Right ventricle myocardium superior (tissue), 1 donor: ENCODE results near the gene GRXCR2. TPM values are rescaled to one million over a fixed set of nuclear protein-coding genes. Genes with fewer than 3 reads are reported as not detected.
"Not testable (repeated sequence)": the region's sequence is repeated elsewhere in the genome, so short reads cannot be mapped to it uniquely, and the experiment has no call there.

Experiments used
- ATAC-seq: fragments of 200-7000 bp; cut with Tn5 transposase; one replicate; pipeline ENCODE4 v1.9.1; 2020; ENCODE audit warnings: mild to moderate bottlenecking; ENCODE audit not compliant: poor library complexity
- DNase-seq: peaks from one replicate; pipeline ENCODE4 v3.0.0-alpha.2; 2020
- intact Hi-C: fragments of 100-400 bp; cut with DNase I; formaldehyde crosslinking; loops from one replicate; pipeline ENCODE4 v1.11.2; 2022
- total RNA-seq: library from RNA; stranded (reverse); fragmentation: NEBNext Ultra II Directional; extraction: Animal tissue kit (Norgen Biotek cat#: 25700); gene quantifications from one replicate; pipeline ENCODE4 v1.2.1, GENCODE V29; 2021
- donor health status: DM: no; HTN: yes; CAD: no; lungs with severe emphysema.

The GRXCR2 gene
- total RNA-seq, 1 donor from 2014 or later: 9.6 TPM

DNA sequence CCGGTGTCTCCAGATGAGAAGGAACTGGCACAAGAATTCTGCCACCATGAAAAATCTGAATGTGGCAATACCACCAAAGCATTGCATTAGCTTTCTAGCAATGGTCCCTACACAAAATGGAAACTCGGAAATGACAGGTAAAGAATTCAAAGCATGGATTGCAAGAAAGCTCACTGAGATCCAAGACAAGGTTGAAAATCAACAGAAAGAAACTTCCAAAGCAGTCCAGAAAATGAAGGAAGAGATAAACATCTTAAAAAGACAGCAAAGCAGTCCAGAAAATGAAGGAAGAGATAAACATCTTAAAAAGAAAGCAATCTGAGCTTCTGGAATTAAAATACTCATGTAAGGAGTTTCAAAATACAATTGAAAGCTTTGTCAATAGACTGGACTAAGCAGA, 16.8 kb upstream of the GRXCR2 start:
- intact Hi-C loops: no loop called here
- DNase-seq (no peak), ATAC-seq (no peak)

DNA sequence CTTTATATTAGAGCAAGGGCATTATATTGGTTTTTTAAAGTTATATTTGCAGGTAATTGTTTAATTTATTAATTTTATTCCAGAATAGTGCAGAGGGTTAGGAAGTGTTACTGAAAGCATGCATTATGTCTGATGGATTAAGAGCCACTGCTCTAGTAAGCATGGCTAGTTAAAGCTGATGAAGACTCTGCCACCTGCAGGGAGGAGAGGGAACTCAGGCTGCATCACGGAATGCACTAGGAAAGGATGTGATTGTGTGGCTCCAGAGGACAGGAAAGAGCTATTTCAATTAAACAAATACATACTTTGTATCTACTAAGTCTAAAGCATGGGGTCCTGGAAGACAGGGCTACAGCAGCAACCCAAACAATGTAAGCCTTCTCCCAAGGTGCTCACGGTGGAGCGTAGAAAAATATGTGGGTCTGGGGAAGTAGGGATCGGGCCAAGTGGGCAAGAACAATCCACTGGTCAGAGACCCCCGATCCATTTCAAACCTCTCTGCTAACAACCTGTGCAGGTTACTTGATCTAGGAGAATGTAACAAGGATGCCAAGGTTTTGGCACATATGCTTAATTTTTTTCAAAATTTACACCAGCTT, 15.3 kb upstream of the GRXCR2 start:
- ATAC-seq: no peak
- no peak for DNase-seq
- intact Hi-C loops: no loop called here

DNA sequence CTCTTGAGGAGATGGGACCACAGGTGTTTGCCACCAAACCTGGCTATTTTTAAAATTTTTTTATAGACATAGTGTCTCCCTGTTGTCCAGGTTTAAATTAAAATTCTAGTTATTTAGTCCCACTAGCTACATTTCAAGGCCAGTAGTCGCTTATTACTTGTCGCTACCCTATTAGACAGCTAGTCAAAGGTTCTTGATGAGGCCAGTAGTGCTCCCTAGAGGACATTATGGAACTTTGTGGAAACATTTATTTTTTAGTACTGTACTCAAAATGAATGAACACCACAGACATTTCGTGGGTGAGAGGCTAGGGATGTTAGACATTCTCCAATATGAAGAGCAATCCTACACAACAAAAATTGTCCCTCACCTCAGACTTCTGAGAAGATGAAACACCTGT, 14.4 kb upstream of the GRXCR2 start:
- intact Hi-C loops: no loop called here
- DNase-seq (no peak), ATAC-seq (no peak)

DNA sequence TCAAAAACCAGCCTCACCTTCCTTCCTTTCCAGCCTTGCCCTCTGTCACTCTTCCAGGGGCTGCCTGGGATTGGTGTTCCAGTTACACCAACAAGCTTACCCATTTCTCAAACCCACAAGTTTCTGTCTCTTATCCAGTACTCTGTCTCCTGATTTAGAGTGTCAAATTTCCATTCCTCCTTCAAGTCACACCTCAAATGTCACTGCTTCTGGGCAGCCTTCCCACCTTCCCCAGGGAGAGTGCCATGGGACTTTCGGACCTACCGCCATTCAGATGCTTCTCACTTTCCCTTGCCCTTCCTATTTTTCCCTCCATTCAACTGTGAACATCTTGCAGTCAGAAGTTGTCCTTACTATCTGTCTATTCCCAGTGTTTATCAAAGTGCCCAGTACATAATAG, 2.0 kb upstream of the GRXCR2 start:
- ATAC-seq: peak; percentile 39
- intact Hi-C loops: no loop called here
- DNase-seq: no peak

DNA sequence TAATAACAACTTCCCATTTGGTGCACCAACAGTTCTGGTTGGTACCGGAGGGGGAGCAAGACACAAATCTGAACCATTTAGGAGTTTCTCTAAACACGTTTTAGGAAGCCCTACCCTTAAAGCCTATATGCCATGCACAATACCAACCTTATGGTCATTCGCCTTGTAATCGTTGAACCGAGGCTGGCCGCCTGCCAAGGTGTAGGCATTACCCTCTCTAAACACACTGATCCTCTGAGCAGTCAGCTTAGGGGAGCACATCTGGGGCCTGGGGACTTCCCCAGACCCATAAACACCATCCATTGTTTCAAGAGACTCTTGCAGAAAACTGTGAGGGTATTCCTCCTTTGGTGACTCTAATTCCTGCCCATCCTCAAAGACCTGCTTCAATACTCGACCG, 328 bp downstream of the GRXCR2 start:
- intact Hi-C loops: no loop called here
- ATAC-seq: no peak
- DNase-seq: no peak

DNA sequence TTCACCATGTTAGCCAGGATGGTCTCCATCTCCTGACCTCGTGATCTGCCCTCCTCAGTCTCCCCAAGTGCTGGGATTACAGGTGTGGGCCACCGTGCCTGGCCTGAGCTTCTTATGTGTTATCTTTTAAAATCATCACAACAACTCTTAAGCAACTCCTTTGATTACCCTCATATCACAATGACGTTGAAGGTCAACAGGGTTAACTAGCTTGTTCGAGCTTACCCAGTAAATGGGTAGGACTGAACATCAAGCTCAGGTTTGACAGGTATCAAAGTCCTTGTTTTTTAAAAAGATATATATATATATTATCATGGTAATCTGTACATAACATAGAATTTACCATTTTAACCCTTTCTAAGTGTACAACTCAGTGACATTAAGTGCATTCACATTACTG, 3.1 kb downstream of the GRXCR2 start:
- ATAC-seq: no peak
- no peak for DNase-seq
- intact Hi-C loops: no loop called here

DNA sequence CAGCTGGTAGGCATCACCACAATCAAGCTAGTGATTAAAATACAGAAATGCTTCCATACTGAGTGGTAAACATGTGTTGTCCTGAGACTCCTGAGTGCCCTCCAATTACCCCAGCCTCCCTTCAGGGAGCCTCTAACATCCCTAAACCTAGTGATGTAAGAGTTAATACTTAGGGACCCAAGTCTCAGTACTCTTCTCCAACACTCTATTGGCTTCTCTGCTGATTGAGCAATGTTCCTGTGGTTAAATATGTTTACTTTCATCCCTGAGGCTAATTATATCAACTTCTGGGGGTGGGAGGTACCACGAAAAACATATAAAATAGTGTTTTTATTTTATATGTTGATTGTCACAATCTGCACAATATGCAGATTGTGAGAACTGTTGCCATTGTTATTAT, 5.0 kb downstream of the GRXCR2 start:
- no peak for ATAC-seq
- intact Hi-C loops: no loop called here
- no peak for DNase-seq

DNA sequence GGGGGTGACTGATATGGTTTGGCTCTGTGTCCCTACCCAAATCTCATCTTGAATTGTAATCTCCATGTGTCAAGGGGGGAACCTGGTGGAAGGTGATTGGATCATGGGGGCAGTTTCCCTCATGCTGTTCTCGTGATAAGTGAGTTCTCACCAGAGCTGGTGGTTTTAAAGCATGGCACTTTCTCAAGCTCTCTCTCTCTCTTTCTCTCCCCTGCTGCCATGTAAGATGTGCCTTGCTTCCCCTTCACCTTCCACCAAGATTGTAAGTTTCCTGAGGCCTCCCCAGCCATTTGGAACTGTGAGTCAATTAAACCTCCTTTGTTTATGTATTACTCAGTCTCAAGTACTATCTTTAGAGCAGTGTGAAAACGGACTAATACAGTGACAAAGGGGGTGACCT, 8.4 kb downstream of the GRXCR2 start:
- intact Hi-C loops, ATAC-seq, DNase-seq: not testable (repeated sequence)

DNA sequence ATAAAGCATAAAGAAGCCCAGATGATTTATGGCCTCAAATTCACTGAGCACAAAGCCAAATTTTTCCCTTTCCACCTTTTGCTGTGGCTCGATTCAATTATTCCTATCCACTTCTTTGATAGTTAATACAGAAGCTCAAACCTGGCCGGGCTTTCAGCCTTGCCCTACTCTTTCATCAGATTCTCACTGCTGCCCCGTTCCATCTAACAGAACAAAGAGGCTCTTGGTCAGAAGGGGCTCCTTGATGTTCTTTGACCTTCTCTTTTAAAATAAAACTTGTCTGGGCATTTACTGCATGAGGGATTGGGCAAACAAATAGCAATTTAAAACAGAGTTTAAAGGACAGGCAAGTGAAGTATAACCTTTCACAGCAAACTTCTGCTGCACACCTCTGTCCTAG, 9.8 kb downstream of the GRXCR2 start:
- DNase-seq: no peak
- ATAC-seq: no peak
- intact Hi-C loops: no loop called here

DNA sequence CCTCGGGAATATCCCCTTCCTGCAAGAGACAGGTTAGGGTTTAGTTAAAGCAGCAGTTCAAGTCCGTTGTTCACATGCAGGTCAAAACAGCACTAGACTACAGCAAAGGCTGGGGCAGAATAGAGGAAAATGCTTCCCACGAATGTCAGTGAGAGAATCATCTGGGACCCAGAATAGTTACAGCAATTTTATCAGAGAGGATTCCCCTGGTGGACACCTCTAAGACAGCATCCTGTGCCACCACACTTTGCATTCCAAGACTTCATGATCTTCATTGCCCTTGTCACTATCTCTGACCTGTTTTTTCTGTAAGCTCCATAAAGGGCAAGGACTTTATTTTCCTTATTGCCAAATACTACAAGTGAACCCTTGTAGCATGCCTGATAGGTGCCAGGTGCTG, 12.9 kb downstream of the GRXCR2 start:
- ATAC-seq (no peak), DNase-seq (no peak)
- intact Hi-C loops: no loop called here

DNA sequence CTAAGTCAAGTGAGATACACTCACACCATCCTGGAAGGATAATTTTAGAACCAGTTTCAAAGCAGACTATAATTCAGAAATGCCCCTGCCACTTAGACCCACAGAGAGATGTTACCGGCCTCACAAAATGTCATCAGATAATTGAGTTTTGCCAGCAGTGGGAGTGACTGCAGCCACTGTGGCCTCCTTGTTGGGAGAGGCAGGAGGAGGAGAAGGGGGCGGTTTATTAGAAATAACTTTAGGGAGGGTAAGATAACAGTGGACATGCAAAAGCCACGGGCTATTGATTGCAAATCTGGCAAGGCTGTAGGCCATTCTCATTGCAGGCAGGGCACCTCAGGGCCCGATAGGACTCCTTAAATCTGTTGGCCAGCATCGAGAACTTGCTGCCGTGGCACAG, 13.4 kb downstream of the GRXCR2 start:
- DNase-seq (no peak), ATAC-seq (no peak)
- intact Hi-C loops: no loop called here

DNA sequence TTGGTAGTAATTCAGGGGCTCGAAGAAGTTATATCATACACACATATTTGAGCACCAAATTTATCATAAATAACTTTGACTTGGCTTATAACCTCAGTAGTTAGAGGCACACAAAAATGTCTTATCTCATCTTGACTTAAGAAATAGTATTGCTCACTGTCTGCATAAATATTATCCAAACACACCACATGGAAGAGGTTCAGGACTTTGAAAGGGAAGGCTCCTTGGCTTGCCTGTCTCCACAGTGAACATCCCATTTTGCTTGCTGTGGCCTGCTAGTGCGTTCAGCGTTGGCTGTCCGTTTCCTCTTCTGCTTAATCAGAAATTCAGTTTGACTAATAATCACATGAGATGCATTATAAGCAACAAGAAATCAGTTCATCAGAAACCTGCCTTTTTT, 13.9 kb downstream of the GRXCR2 start:
- intact Hi-C loops: no loop called here
- ATAC-seq (no peak), DNase-seq (no peak)

DNA sequence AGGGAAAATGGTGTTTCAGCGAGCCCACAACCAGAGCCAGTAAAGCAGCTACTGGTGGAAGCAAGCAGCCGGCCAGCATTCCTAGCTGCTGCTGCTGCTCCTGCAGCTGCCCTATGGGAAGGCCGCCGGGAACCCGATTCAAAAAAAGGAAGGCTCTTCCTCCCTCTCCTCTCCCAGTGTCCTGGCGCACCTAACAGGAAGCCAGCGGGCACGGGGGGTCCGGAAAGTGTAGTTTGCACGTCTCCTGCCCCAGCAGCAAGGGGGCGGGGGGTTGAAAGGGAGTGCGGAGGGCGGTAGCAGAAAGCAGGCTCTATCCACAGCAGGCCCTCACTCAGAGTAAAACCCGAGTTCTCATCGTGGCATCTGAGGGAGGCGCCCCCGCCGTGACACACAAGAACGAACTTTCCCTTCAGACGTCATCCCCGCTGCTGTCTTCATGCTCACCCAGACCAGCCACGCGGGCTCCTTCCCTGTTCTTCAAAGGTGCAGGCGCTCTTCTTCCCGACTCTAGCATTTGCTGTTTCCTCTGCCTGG, 16.5 kb downstream of the GRXCR2 start:
- intact Hi-C loops: no loop called here
- DNase-seq (peak; percentile 61), ATAC-seq (peak; percentile 65)

DNA sequence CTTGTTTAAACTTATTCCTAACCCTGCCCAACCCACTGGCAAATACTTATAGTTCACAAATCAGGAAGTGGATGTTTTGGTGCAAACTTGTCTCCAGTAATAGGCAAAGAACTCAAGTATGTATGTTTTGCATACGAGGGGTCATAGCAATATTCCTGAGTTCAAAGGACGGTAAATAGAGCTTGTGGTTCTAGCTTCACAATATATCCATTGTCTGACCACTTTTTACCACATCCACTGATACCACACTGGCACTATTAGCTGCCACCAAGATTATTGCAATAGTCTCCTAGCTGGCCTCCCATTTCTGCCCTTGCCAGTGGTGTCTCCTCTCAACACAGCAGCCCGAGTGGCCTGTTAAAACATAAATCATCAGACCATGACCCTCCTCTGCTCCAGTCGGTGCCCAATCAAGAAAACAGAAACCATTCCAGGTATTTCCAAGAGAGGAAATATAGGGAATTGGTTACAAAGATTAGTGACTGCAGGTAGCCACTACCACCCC, 17.0 kb downstream of the GRXCR2 start:
- no peak for DNase-seq
- ATAC-seq: peak; percentile 14
- intact Hi-C loops: no loop called here

DNA sequence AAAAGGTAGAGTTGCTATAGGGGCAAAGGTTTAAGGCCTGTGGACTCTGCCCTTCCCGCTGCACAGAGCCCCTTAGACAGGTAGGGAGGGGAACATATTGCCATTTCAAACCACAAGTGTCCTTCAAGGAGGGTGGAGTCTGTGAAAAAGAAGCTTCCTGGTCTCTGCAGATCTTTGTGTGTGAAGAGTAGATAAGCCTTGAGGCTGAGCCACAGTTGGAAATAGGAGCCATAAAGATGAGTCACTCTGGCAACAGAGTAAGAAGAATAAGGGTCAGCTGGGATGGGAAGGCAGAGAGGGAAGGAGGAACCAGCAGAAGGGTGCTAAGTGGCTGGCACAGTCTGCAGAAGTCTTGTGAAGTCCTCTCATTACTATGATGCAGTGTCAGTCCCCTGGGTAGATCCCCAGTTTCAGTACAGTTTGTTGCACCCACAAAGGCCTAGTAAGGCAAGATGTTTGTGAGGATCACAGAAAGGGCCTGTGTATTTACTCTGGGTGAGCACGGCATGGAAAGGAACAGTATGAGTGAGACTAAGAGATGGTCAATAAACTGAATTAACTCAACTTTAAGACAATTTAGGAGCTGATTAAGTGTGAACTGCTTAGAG, 18.1 kb downstream of the GRXCR2 start:
- intact Hi-C loops: no loop called here
- ATAC-seq (peak; percentile 14), DNase-seq (no peak)

DNA sequence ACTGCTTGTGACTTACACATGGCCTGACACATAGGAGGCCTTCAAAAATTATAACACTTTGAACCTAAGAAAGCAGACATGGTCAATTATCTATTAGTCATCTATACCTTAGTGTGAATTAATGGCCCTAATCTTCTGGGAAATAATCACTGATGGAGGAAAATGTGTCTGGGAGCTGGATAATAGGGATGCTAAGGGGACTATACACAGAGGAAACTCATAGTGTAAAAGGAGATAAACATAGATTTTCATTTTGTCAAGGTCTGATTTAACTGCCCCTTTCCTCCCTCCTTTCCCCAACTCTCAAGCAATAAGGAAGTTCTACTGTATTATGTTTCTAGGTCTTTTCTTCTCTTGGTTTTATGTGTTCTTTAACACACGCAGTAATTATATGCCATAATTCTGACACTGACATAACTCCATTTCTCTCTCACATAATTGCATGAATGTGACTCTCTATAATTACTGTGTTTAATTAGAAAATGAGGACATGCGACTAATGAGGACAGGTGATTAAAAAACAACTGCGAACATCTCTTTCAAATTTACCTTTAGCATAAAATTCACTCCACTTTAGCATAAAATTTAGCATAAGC, 18.9 kb downstream of the GRXCR2 start:
- intact Hi-C loops: no loop called here
- DNase-seq: no peak

DNA sequence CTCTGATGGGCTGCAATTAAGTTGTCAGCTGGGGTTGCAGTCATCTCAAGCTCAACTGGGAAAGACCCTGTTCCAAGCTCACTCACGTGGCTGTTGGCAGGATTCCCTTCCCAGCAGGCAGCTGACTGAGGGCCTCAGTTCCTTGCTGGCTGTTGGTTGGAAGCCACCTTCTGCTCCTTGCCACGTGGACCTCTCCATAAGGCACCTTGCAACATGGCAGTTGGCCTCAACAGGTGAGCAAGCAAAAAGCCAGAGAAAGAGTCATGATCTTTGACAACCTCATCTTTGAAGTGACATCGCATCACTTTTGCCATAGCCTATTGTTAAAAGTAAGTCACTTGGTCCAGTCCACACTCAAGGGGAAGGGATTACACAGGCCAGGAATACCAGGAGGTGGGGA, 19.8 kb downstream of the GRXCR2 start:
- ATAC-seq: no peak
- intact Hi-C loops: no loop called here
- no peak for DNase-seq

More for the DNA sequence above, 18.9 kb downstream of the GRXCR2 start:
- ATAC-seq: no peak

DNA sequence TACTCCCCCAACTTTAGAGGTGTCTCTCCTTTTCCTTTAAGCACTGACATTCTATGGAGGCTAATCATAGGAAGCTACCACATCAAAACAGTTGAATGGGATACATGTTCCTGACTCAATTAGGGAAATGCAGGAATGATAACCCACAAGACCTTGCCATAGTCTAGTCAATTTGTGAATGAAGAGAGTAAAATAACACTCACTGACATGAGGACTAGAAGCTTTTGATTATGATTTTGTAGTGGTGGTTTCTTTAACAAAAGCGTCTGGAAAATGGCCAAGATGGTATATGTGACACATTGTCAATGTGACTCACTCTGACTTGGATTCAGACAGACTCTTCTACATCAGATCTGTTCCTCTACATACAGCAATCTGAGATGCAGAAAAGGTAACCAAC, 24.0 kb downstream of the GRXCR2 start:
- no peak for ATAC-seq
- no peak for DNase-seq
- intact Hi-C loops: no loop called here

DNA sequence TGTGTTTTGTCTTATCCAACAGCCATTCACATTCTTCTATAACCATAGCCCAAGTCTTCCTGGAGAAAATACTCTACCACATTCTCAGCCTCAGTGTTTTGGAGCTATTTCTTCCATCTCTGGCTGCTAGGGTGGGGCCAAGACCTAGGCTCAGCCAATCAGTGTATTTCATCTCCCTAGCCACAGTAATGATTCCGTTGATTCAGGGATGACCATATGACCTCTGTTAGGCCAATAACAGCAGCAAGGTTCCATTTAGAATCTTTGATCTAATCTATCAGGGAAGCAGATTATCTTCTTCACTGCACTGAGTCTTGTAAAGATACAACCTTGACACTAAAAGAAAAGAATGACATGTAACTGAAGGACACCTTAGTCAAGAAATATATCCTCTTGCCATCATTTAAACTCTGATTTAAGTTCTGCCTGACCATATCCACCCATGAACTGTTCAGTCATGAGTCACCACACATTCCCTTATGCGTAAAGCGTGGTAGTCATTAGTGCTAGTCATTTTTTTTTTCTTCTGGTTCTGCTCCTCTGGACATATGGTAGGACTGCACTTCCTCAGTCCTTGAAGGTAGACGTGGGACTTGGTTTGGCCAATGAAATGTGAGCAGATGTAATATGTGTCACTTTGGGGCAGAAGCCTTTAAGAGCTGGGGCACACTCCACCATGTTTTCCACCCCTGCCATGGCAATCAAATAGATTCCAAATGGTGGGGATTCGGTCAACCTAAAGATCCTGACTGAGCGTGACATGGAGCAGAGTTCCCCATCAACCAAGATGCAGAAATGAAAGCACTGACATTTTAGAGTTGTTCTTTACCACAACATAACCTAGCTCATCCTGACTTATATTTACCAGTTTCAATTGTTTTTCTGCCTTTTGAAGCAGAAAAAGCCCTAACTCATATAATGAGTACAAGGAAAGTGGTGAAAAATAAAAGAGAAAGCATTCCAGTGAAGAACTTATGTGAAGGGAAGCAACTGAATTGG, 25.0 kb downstream of the GRXCR2 start:
- intact Hi-C loops: no loop called here
- ATAC-seq: no peak
- DNase-seq: no peak
